Lower leg skin (tissue), 4 donors: ENCODE measurements around the gene GID4. TPM values are rescaled to one million over a fixed set of nuclear protein-coding genes. Genes with fewer than 3 reads are reported as not detected.

ENCODE experiments used
- DNase-seq, 2 donors: peaks; one replicate each; pipeline ENCODE4 v3.0.0-alpha.2; 2019; ENCODE audit warnings: low spot score in 2 of 2
- H3K4me3 ChIP-seq: fragments of 200-600 bp; sonication (generic); 2 replicates; pipeline ENCODE4 v1.5.1; 2017; ENCODE audit warnings: mild to moderate bottlenecking, low read depth; ENCODE audit not compliant: poor library complexity, severe bottlenecking
- CTCF ChIP-seq, 3 donors: fragments of 450-650 bp; IDR thresholded peaks; one replicate each; pipeline ENCODE4 v1.5.1; 2016; ENCODE audit warnings: antibody characterized with exemption in 3 of 3, mild to moderate bottlenecking in 3 of 3, moderate library complexity in 2 of 3
- POLR2A ChIP-seq, 2 donors: fragments of 450-650 bp; IDR thresholded peaks; one replicate each; pipeline ENCODE4 v1.6.1; 2016 to 2017; ENCODE audit warnings: antibody characterized with exemption in 2 of 2, mild to moderate bottlenecking in 1 of 2, moderate library complexity in 1 of 2
- WGBS, 2 donors: methylation state at CpG; one replicate each; pipeline ENCODE4 v1.1.5; 2018; 5-methylcytosine and 5-hydroxymethylcytosine counted together
- intact Hi-C: fragments of 100-400 bp; cut with DNase I; formaldehyde crosslinking; loops from one replicate; pipeline ENCODE4 v1.15.0; 2023; ENCODE audit warnings: low total_unique reads
- total RNA-seq, 4 donors: library from RNA; depleted of rRNA; stranded (reverse); fragments of >200 nt; gene quantifications; one replicate each; pipeline ENCODE4 v1.1.0, GENCODE V29; 2016

GID4 gene
- total RNA-seq, 4 donors from 2014 or later, result 23.0 to 30.1 (median 24.1) TPM

GRCh38 chr17:18045691-18046350, 6.6 kb downstream of the GID4 start:
- no peak overlapping the region for H3K4me3 ChIP-seq
- no peak for TF ChIP-seq CTCF (IDR thresholded peaks at IDR 0.05)
- no peak for TF ChIP-seq POLR2A (IDR thresholded peaks at IDR 0.05)
- WGBS, 2 donors, result 87 to 88% methylated on average over 3 of the region's 3 CpGs
- no peak for DNase-seq
- intact Hi-C loops, result loop anchor here (10.0 kb wide), 1 partner anchor 371 kb away; no protein-coding TSS in a partner anchor

- no peak for TF ChIP-seq CTCF (IDR thresholded peaks at IDR 0.05)
- no peak for TF ChIP-seq POLR2A (IDR thresholded peaks at IDR 0.05)
- 94 to 95% methylated on average over 6 of the region's 6 CpGs for WGBS, 2 donors
- DNase-seq, result no peak
- intact Hi-C loops, result no loop called here
- H3K4me3 ChIP-seq, result no peak overlapping the region
Observed at GRCh38 chr17:18055597-18055996, 16.4 kb downstream of the GID4 start.

GRCh38 chr17:18056214-18056613, 17.0 kb downstream of the GID4 start:
- H3K4me3 ChIP-seq, result no peak overlapping the region
- WGBS, 2 donors, result 85 to 86% methylated on average over 3 of the region's 3 CpGs
- DNase-seq, result no peak
- intact Hi-C loops, result no loop called here
- TF ChIP-seq POLR2A (IDR thresholded peaks at IDR 0.05) (no peak), CTCF (IDR thresholded peaks at IDR 0.05) (no peak)

GRCh38 chr17:18059283-18059682, 20.1 kb downstream of the GID4 start:
- TF ChIP-seq POLR2A (IDR thresholded peaks at IDR 0.05), result no peak
- TF ChIP-seq CTCF (IDR thresholded peaks at IDR 0.05), result no peak
- intact Hi-C loops, result no loop called here
- 69 to 80% methylated on average over 5 of the region's 5 CpGs for WGBS, 2 donors
- no peak overlapping the region for H3K4me3 ChIP-seq
- no peak for DNase-seq

GRCh38 chr17:18064053-18064452, 24.8 kb downstream of the GID4 start:
- TF ChIP-seq POLR2A (IDR thresholded peaks at IDR 0.05) (no peak), CTCF (IDR thresholded peaks at IDR 0.05) (no peak)
- no peak for DNase-seq
- no peak overlapping the region for H3K4me3 ChIP-seq
- intact Hi-C loops, result no loop called here
- 62 to 71% methylated on average over 2 of the region's 2 CpGs for WGBS, 2 donors

- WGBS, 2 donors, result 94 to 98% methylated on average over 8 to 11 of the region's 11 CpGs
- intact Hi-C loops, result no loop called here
- H3K4me3 ChIP-seq, result no peak overlapping the region
- TF ChIP-seq CTCF (IDR thresholded peaks at IDR 0.05), result no peak
- no peak for TF ChIP-seq POLR2A (IDR thresholded peaks at IDR 0.05)
- DNase-seq, result no peak
Observed at GRCh38 chr17:18065546-18065945, 26.3 kb downstream of the GID4 start.
